Trophoblast cell (in vitro differentiated cells and primary cell): ENCODE measurements around the gene ST7.

Source experiments
- DNase-seq, 2 donors: peaks; one replicate each; pipeline ENCODE4 v3.0.0-alpha.2; 2016
- H2AFZ ChIP-seq: 2 replicates; pipeline ENCODE4 v1.6.1; 2013; ENCODE audit warnings: low read length, moderate library complexity, mild to moderate bottlenecking; ENCODE audit not compliant: insufficient read depth, poor library complexity
- H2AK5ac ChIP-seq: 2 replicates; pipeline ENCODE4 v1.6.1; 2013; ENCODE audit warnings: mild to moderate bottlenecking, low read length
- H2BK120ac ChIP-seq: 2 replicates; pipeline ENCODE4 v1.6.1; 2013; ENCODE audit warnings: low read length, mild to moderate bottlenecking, moderate library complexity; ENCODE audit not compliant: insufficient read depth, poor library complexity
- H2BK12ac ChIP-seq: 2 replicates; pipeline ENCODE4 v1.6.1; 2013; ENCODE audit warnings: mild to moderate bottlenecking, low read length, moderate library complexity
- H2BK5ac ChIP-seq: 2 replicates; pipeline ENCODE4 v1.6.1; 2013; ENCODE audit warnings: low read length, low read depth, moderate library complexity, mild to moderate bottlenecking; ENCODE audit not compliant: poor library complexity
- H3K14ac ChIP-seq: 2 replicates; pipeline ENCODE4 v1.6.1; 2013; ENCODE audit warnings: mild to moderate bottlenecking, low read length
- H3K18ac ChIP-seq: 2 replicates; pipeline ENCODE4 v1.6.1; 2013; ENCODE audit warnings: mild to moderate bottlenecking, low read length
- H3K23ac ChIP-seq: 2 replicates; pipeline ENCODE4 v1.6.1; 2013; ENCODE audit warnings: low read length
- H3K27ac ChIP-seq: 2 replicates; pipeline ENCODE4 v1.5.1; 2013; ENCODE audit warnings: low read depth, mild to moderate bottlenecking, inconsistent platforms, low read length, moderate library complexity
- H3K27me3 ChIP-seq: 2 replicates; pipeline ENCODE4 v1.6.1; 2013; ENCODE audit warnings: inconsistent platforms, mild to moderate bottlenecking, low read length, moderate library complexity; ENCODE audit not compliant: insufficient read depth
- H3K36me3 ChIP-seq, 2 experiments: 1 replicate in 1 of 2; 2 replicates in 1 of 2; pipeline ENCODE4 v1.6.1; 2013; ENCODE audit warnings: low read length in 2 of 2, mild to moderate bottlenecking in 2 of 2, moderate library complexity in 1 of 2; ENCODE audit not compliant: insufficient read depth in 2 of 2, control insufficient read depth in 1 of 2
- H3K4ac ChIP-seq: 2 replicates; pipeline ENCODE4 v1.6.1; 2013; ENCODE audit warnings: low read depth, mild to moderate bottlenecking, low read length, moderate library complexity
- H3K4me1 ChIP-seq, 2 experiments: 1 replicate in 1 of 2; 2 replicates in 1 of 2; pipeline ENCODE4 v1.6.1; 2013; ENCODE audit warnings: low read length in 2 of 2, mild to moderate bottlenecking in 2 of 2, moderate library complexity in 1 of 2; ENCODE audit not compliant: insufficient read depth in 2 of 2, control insufficient read depth in 1 of 2
- H3K4me2 ChIP-seq: 2 replicates; pipeline ENCODE4 v1.6.1; 2013; ENCODE audit warnings: inconsistent platforms, mild to moderate bottlenecking, low read length, moderate library complexity
- H3K4me3 ChIP-seq: 2 replicates; pipeline ENCODE4 v1.5.1; 2013; ENCODE audit warnings: mild to moderate bottlenecking, low read depth, low read length, inconsistent platforms
- H3K79me1 ChIP-seq: one replicate; pipeline ENCODE4 v1.6.1; 2013; ENCODE audit warnings: low read length
- H3K79me2 ChIP-seq: 2 replicates; pipeline ENCODE4 v1.6.1; 2013; ENCODE audit warnings: low read length, mild to moderate bottlenecking; ENCODE audit not compliant: control insufficient read depth, insufficient read depth, poor library complexity
- H3K9ac ChIP-seq: 2 replicates; pipeline ENCODE4 v1.6.1; 2013; ENCODE audit warnings: mild to moderate bottlenecking, low read length
- H3K9me3 ChIP-seq: 2 replicates; pipeline ENCODE4 v1.6.1; 2013; ENCODE audit warnings: low read depth, mild to moderate bottlenecking, control low read depth, inconsistent platforms, low read length; ENCODE audit not compliant: insufficient read depth
- H4K12ac ChIP-seq: 2 replicates; pipeline ENCODE4 v1.6.1; 2013; ENCODE audit warnings: low read depth, mild to moderate bottlenecking, low read length, moderate library complexity
- H4K8ac ChIP-seq: 2 replicates; pipeline ENCODE4 v1.6.1; 2013; ENCODE audit warnings: low read depth, mild to moderate bottlenecking, low read length, moderate library complexity
- H4K91ac ChIP-seq: one replicate; pipeline ENCODE4 v1.6.1; 2013; ENCODE audit warnings: low read depth, mild to moderate bottlenecking, low read length, moderate library complexity
- WGBS: extraction: QIAGEN DNeasy Blood & Tissue Kit; methylation state at CpG from one replicate; pipeline ENCODE4 v1.1.7; 2013; ENCODE audit warnings: missing lambda C conversion rate; ENCODE audit not compliant: insufficient read length, insufficient coverage; ENCODE audit errors: extremely low coverage; 5-methylcytosine and 5-hydroxymethylcytosine counted together

Gene ST7

GRCh38 chr7:117062300-117062699 is 109.0 kb downstream of the ST7 start:
- WGBS, result no CpG with 5 or more reads among the region's 1 CpG
- no peak for DNase-seq
- Histone ChIP-seq H3K9me3 (no peaks in the 10 kb centered on the region), H2BK120ac (no peak overlapping the region), H3K4me1 (peaks cover 0 to 2% of the 10 kb centered on the region in 2 experiments), H2BK5ac (no peak overlapping the region), H3K14ac (no peak overlapping the region), H3K18ac (no peak overlapping the region), H4K8ac (no peak overlapping the region), H3K4me3 (no peak overlapping the region), H2AFZ (no peak overlapping the region), H3K27me3 (no peaks in the 10 kb centered on the region), H3K79me1 (no peaks in the 10 kb centered on the region), H3K9ac (no peak overlapping the region), H3K23ac (no peak overlapping the region), H4K91ac (no peak overlapping the region), H3K36me3 (no peaks in the 10 kb centered on the region), H2AK5ac (no peak overlapping the region), H4K12ac (no peak overlapping the region), H3K79me2 (no peaks in the 10 kb centered on the region), H3K27ac (no peak overlapping the region), H3K4me2 (no peak overlapping the region), H3K4ac (no peak overlapping the region), H2BK12ac (no peak overlapping the region)

GRCh38 chr7:117064688-117065087 is 111.4 kb downstream of the ST7 start:
- H2BK5ac ChIP-seq, result no peak overlapping the region
- H3K9me3 ChIP-seq, result no peaks in the 10 kb centered on the region
- DNase-seq, result no peak
- H2AFZ ChIP-seq, result no peak overlapping the region
- H3K36me3 ChIP-seq, result no peaks in the 10 kb centered on the region
- no peak overlapping the region for H4K91ac ChIP-seq
- H3K27me3 ChIP-seq, result no peaks in the 10 kb centered on the region
- no peak overlapping the region for H3K14ac ChIP-seq
- H3K27ac ChIP-seq, result no peak overlapping the region
- H3K79me2 ChIP-seq, result no peaks in the 10 kb centered on the region
- no peak overlapping the region for H3K4me2 ChIP-seq
- no peak overlapping the region for H3K23ac ChIP-seq
- H3K9ac ChIP-seq, result no peak overlapping the region
- no CpG with 5 or more reads among the region's 3 CpGs for WGBS
- H3K4me3 ChIP-seq, result no peak overlapping the region
- H3K4ac ChIP-seq, result no peak overlapping the region
- no peak overlapping the region for H2BK120ac ChIP-seq
- H4K12ac ChIP-seq, result no peak overlapping the region
- no peak overlapping the region for H2BK12ac ChIP-seq
- H3K79me1 ChIP-seq, result no peaks in the 10 kb centered on the region
- no peak overlapping the region for H4K8ac ChIP-seq
- H2AK5ac ChIP-seq, result no peak overlapping the region
- peaks cover 0 to 2% of the 10 kb centered on the region in 2 experiments for H3K4me1 ChIP-seq
- H3K18ac ChIP-seq, result no peak overlapping the region

- DNase-seq, result peak in 1 of 2 donors; percentile 20
- no peaks in the 10 kb centered on the region for H3K79me1 ChIP-seq
- no peaks in the 10 kb centered on the region for H3K27me3 ChIP-seq
- H3K4me2 ChIP-seq, result no peak overlapping the region
- H2BK12ac ChIP-seq, result no peak overlapping the region
- peaks cover 0 to 2% of the 10 kb centered on the region in 2 experiments for H3K4me1 ChIP-seq
- no peak overlapping the region for H4K8ac ChIP-seq
- H3K4me3 ChIP-seq, result no peak overlapping the region
- no peaks in the 10 kb centered on the region for H3K79me2 ChIP-seq
- H3K9ac ChIP-seq, result no peak overlapping the region
- H3K4ac ChIP-seq, result no peak overlapping the region
- no peak overlapping the region for H3K27ac ChIP-seq
- no peak overlapping the region for H3K14ac ChIP-seq
- no peak overlapping the region for H3K23ac ChIP-seq
- H4K91ac ChIP-seq, result no peak overlapping the region
- H2AK5ac ChIP-seq, result no peak overlapping the region
- H3K18ac ChIP-seq, result no peak overlapping the region
- no CpG with 5 or more reads among the region's 3 CpGs for WGBS
- H2BK120ac ChIP-seq, result no peak overlapping the region
- H2BK5ac ChIP-seq, result no peak overlapping the region
- no peaks in the 10 kb centered on the region for H3K9me3 ChIP-seq
- no peak overlapping the region for H4K12ac ChIP-seq
- no peaks in the 10 kb centered on the region for H3K36me3 ChIP-seq
- H2AFZ ChIP-seq, result no peak overlapping the region
These were observed 112.4 kb downstream of the ST7 start for GRCh38 chr7:117065571-117066150.

- H2BK12ac ChIP-seq, result no peak overlapping the region
- H4K12ac ChIP-seq, result no peak overlapping the region
- H3K79me1 ChIP-seq, result no peaks in the 10 kb centered on the region
- no peak overlapping the region for H4K8ac ChIP-seq
- H3K9me3 ChIP-seq, result no peaks in the 10 kb centered on the region
- no peak overlapping the region for H3K27ac ChIP-seq
- no peaks in the 10 kb centered on the region for H3K79me2 ChIP-seq
- H3K9ac ChIP-seq, result no peak overlapping the region
- H2AFZ ChIP-seq, result no peak overlapping the region
- DNase-seq, result no peak
- no peak overlapping the region for H3K4ac ChIP-seq
- H3K18ac ChIP-seq, result no peak overlapping the region
- no peaks in the 10 kb centered on the region for H3K27me3 ChIP-seq
- H3K4me3 ChIP-seq, result no peak overlapping the region
- no peak overlapping the region for H2BK5ac ChIP-seq
- H3K4me1 ChIP-seq, result peaks cover 0 to 2% of the 10 kb centered on the region in 2 experiments
- H3K4me2 ChIP-seq, result no peak overlapping the region
- H4K91ac ChIP-seq, result no peak overlapping the region
- H3K23ac ChIP-seq, result no peak overlapping the region
- no CpG with 5 or more reads among the region's 3 CpGs for WGBS
- H2BK120ac ChIP-seq, result no peak overlapping the region
- no peak overlapping the region for H3K14ac ChIP-seq
- no peaks in the 10 kb centered on the region for H3K36me3 ChIP-seq
- no peak overlapping the region for H2AK5ac ChIP-seq
These were observed 113.4 kb downstream of the ST7 start for GRCh38 chr7:117066668-117067067.
